Lower leg skin (tissue), 3 donors: ENCODE measurements around the gene PTCH2.
"Not testable (repeated sequence)": the region's sequence is repeated elsewhere in the genome, so short reads cannot be mapped to it uniquely, and the experiment has no call there.

Experiments
- POLR2A ChIP-seq, 2 donors: fragments of 450-650 bp; IDR thresholded peaks; one replicate each; pipeline ENCODE4 v1.6.1; 2016 to 2017; ENCODE audit warnings: antibody characterized with exemption in 2 of 2, mild to moderate bottlenecking in 1 of 2, moderate library complexity in 1 of 2
- TF ChIP-seq, protein P1 (sequence below), 3 donors: fragments of 450-650 bp; IDR thresholded peaks; one replicate each; pipeline ENCODE4 v1.5.1; 2016; ENCODE audit warnings: antibody characterized with exemption in 3 of 3, mild to moderate bottlenecking in 3 of 3, moderate library complexity in 2 of 3

DNA sequence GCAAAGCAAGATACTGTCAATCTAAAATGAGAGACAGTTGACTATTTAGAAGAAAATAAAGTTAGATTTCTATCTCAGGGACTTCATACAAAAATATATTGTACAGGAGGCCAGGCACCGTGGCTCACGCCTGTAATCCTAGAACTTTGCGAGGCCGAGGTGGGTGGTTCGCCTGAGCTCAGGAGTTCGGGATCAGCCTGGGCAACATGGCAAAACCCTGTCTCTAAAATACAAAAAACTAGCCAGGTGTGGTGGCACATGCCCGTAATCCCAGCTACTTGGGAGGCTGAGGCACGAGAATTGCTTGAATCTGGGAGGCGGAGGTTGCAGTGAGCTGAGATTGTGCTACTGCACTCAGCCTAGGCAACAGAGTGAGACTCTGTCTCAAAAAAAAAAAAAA, 27.1 kb downstream of the PTCH2 start:
- not testable (repeated sequence) for TF ChIP-seq POLR2A (IDR thresholded peaks at IDR 0.05)
- TF ChIP-seq, protein P1, sequence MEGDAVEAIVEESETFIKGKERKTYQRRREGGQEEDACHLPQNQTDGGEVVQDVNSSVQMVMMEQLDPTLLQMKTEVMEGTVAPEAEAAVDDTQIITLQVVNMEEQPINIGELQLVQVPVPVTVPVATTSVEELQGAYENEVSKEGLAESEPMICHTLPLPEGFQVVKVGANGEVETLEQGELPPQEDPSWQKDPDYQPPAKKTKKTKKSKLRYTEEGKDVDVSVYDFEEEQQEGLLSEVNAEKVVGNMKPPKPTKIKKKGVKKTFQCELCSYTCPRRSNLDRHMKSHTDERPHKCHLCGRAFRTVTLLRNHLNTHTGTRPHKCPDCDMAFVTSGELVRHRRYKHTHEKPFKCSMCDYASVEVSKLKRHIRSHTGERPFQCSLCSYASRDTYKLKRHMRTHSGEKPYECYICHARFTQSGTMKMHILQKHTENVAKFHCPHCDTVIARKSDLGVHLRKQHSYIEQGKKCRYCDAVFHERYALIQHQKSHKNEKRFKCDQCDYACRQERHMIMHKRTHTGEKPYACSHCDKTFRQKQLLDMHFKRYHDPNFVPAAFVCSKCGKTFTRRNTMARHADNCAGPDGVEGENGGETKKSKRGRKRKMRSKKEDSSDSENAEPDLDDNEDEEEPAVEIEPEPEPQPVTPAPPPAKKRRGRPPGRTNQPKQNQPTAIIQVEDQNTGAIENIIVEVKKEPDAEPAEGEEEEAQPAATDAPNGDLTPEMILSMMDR (IDR thresholded peaks at IDR 0.05) = not testable (repeated sequence)
